Measurements from ENCODE around the gene OR1A2.
"Not testable (repeated sequence)": the region's sequence is repeated elsewhere in the genome, so short reads cannot be mapped to it uniquely, and the experiment has no call there.

OR1A2 gene

DNA sequence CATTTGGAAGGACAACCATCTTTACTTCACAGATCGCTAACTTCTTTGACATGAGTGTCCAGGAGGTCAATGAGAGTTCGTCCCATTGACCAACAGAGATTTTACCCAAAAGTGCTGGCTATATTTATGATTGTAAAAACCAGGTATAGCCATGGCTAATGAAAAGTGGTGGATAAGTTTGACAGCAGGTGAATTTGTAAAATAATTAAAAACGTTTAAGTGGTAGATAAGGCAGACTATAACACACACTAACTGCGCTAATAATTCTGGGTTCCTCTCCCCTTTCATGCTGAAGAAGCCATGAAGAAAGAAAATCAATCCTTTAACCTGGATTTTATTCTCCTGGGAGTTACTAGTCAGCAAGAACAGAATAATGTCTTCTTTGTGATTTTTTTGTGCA lies at the start of gene OR1A2:
TSS of gene OR1A2 (plus strand) at position 301 of the 400 bp plus-strand sequence. CDS start at position 301, 0 bp downstream.
- DNase-seq (ENCODE audit: low read depth) = no peak

GRCh38 chr17:3157218-3157617 lies 40.1 kb upstream of the OR1A2 start:
- DNase-seq (ENCODE audit: low read depth) = no peak

DNA sequence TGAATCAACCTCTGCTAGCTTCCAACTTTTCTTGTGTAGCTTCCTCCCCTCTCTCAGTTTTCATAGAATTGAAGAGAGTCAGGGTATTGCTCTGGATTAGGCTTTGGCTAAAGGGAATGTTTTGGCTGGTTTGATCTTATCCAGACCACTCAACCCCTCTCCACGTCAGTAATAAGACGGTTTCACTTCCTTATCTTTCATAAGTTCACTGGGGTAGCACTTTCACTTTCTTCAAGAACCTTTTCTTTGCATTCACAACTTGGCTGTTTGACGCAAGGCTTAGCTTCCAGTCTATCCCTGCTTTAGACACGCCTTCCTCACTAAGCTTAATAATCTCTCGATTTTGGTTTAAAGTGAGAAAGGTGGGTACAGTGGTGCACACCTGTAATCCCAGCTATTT lies 29.7 kb upstream of the OR1A2 start:
- DNase-seq (ENCODE audit: low read depth) = no peak

- DNase-seq (ENCODE audit: low read depth) = no peak
These were observed 7.4 kb upstream of the OR1A2 start for GRCh38 chr17:3189961-3190360.

DNA sequence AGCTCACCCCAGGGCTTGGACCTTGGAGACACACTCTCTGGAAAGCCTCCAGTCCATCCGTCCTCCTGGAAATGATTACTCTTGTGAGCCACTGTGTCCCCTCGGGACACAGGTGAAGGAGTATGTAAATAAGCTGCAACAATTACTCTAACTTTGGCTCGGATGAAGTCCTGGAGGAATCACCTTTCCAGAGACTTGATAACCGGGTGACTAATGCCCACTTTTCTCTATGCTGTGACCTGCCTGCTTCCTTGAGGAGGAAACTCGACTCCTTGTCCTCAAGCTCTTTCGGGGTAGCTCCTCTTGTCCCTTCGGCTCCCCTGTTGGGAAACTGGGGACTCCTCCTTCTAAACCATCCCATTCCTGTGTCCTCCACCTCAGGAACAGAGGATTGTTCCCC lies 10.0 kb downstream of the OR1A2 start, which contains the start of gene OR1A1:
TSS of gene OR1A1 (plus strand) at position 301 of the 400 bp plus-strand sequence. CDS start 7,954 bp downstream, outside the sequence.
- no peak for DNase-seq (ENCODE audit: low read depth)

GRCh38 chr17:3208484-3208883 lies 11.2 kb downstream of the OR1A2 start:
- no peak for DNase-seq (ENCODE audit: low read depth)

DNA sequence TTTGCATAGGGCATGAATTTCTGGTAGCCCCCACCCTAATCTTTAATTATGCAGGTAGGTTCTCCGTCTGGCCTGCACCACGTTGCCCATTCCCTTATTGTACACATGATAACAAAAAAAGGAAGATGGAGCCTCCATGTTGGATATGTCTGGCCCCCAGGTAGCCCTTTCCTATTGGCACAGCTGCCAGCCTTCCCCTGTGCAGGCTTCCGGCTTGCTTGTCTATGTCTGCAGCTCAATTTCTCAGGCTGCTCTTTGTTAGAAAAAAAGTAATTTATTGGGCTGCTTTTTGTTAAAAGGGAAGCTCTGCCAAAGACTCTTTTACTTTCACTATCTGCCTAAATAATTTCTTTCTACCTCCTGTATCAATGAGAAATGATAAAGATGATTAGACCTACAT lies 15.7 kb downstream of the OR1A2 start:
- no peak for DNase-seq (ENCODE audit: low read depth)

DNA sequence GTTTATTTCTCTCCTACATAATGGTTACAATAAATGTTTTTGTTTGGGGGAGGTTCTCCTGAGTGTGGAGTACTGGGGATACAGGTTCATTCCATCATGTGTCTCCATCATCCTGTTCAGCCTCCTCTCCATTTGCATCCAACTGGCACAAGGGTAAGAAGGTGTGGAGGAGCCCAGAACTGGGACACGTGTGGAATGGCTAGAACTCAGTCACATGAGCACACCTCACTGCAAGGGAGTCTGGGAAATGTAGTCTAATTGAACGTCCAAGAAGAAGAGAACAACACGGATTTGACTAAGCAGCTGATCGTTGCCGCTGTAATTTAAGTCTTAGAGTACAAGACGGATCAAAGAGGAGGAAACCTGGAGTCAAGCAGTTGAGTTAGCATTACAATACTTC lies 16.3 kb downstream of the OR1A2 start:
- DNase-seq (ENCODE audit: low read depth) = no peak

- not testable (repeated sequence) for DNase-seq (ENCODE audit: low read depth)
These were observed 22.7 kb downstream of the OR1A2 start for GRCh38 chr17:3219978-3220377.

- DNase-seq (ENCODE audit: low read depth) = no peak
These were observed 24.5 kb downstream of the OR1A2 start for GRCh38 chr17:3221850-3222249.

GRCh38 chr17:3222505-3222904 lies 25.2 kb downstream of the OR1A2 start:
- no peak for DNase-seq (ENCODE audit: low read depth)

DNA sequence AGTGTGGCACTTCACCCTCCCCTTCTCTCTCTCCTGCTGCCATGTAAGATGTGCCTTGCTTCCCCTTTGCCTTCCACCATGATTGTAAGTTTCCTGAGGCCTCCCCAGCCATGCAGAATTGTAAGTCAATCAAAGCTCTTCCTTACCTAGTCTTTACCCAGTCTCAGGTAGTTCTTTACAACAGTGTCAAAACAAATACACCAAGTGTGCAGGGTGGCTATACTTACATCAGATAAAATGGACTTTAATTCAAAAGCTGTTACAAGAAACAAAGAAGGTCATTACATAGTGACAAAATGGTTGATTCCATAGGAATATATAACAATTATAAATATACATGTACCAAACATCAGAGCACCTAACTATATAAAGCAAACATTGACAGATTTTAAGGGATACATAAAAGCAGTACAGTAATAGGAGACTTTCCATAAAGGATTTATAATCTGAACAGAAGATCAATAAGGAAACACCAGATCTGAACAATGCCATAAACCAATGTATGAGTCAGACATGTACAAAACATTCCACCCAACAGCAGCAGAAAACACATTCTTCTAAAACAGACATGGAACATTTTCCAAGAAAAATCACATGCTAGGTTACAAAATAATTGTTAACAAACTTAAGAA lies 27.5 kb downstream of the OR1A2 start:
- DNase-seq (ENCODE audit: low read depth) = not testable (repeated sequence)

DNA sequence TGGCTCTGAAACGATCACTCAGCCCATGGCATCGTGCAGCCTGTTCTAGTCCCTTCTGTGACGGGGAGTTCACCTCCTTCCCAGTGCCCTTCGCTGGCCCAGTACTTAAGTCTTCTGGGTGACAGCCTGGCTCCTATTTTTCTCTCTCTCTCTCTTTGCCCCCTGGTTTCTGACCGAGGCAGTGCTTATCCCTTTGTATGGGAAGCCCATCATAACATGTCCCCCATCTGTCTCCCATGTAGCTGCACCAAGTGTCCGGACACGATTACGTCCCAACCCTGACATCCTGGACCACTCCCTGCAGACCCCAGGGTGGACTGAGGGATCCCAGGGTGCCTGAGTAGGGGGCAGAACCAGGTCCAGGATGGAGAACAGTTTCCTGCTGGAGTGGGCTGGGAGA lies 35.0 kb downstream of the OR1A2 start:
- not testable (repeated sequence) for DNase-seq (ENCODE audit: low read depth)

DNA sequence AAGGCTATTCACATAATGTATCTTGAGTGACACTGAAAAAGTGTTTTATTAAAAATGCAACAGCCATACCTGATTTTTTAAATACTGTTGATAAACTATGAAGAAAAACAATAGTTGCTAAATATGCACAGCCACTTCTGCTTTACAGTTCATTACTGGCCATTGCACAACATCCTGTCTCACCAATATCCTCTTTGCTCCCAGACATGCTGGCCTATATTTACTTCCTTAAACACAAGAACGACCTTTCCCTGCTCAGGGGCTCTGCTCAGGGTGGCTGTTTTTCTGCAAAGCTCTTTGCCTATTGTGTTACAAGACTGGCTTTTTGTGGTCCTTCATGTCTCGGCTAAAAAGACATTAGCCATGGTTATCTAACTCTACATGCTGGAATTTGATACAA lies 41.4 kb downstream of the OR1A2 start:
- not testable (repeated sequence) for DNase-seq (ENCODE audit: low read depth)

- DNase-seq (ENCODE audit: low read depth) = not testable (repeated sequence)
These were observed 43.7 kb downstream of the OR1A2 start for GRCh38 chr17:3241044-3241443.

GRCh38 chr17:3244841-3245240 lies 47.5 kb downstream of the OR1A2 start:
- not testable (repeated sequence) for DNase-seq (ENCODE audit: low read depth)
